Astrocyte (in vitro differentiated cells and primary cell): Measurements from ENCODE around the gene FAM229A. TPM values are rescaled to one million over a fixed set of nuclear protein-coding genes. Genes with fewer than 3 reads are reported as not detected.

Experiments
- DNase-seq: peaks from one replicate; pipeline ENCODE4 v3.0.0-alpha.2; 2010; ENCODE audit warnings: low read depth
- FAIRE-seq: peaks from 2 replicates; lab custom pipeline; 2011; peaks lifted over from hg19 to GRCh38; lab: Jason Lieb, UNC
- H2AFZ ChIP-seq: 2 replicates; pipeline ENCODE4 v1.6.0; 2012; ENCODE audit warnings: low read depth, low read length, inconsistent platforms
- H3K27ac ChIP-seq: 2 replicates; pipeline ENCODE4 v1.5.1; 2011; ENCODE audit warnings: low read depth, low read length, inconsistent platforms
- H3K27me3 ChIP-seq: 2 replicates; pipeline ENCODE4 v1.6.0; 2011; ENCODE audit warnings: low read length, inconsistent platforms; ENCODE audit not compliant: insufficient read depth
- H3K36me3 ChIP-seq: 2 replicates; pipeline ENCODE4 v1.5.1; 2011; ENCODE audit warnings: low read length, inconsistent platforms; ENCODE audit not compliant: insufficient read depth
- H3K4me1 ChIP-seq: 2 replicates; pipeline ENCODE4 v1.5.1; 2011; ENCODE audit warnings: low read length, inconsistent platforms; ENCODE audit not compliant: insufficient read depth
- H3K4me2 ChIP-seq: 2 replicates; pipeline ENCODE4 v1.6.0; 2012; ENCODE audit warnings: low read length, inconsistent platforms
- H3K4me3 ChIP-seq: 2 replicates; pipeline ENCODE4 v1.5.1; 2011; ENCODE audit warnings: low read depth, mild to moderate bottlenecking, low read length, inconsistent platforms; ENCODE audit not compliant: insufficient read depth
- H3K79me2 ChIP-seq: 2 replicates; pipeline ENCODE4 v1.6.0; 2012; ENCODE audit warnings: mild to moderate bottlenecking, low read length, inconsistent platforms; ENCODE audit not compliant: insufficient read depth
- H3K9ac ChIP-seq: 2 replicates; pipeline ENCODE4 v1.6.0; 2012; ENCODE audit warnings: mild to moderate bottlenecking, low read length, inconsistent platforms
- H3K9me3 ChIP-seq: 2 replicates; pipeline ENCODE4 v1.5.1; 2012; ENCODE audit warnings: low read depth, mild to moderate bottlenecking, low read length, inconsistent platforms; ENCODE audit not compliant: insufficient read depth
- H4K20me1 ChIP-seq: 2 replicates; pipeline ENCODE4 v1.6.0; 2012; ENCODE audit warnings: low read length, inconsistent platforms; ENCODE audit not compliant: insufficient read depth
- H3K27ac Mint-ChIP-seq: one replicate; pipeline ENCODE4 v1.8.0; 2021; ENCODE audit warnings: mild to moderate bottlenecking, mixed read lengths; ENCODE audit not compliant: unreplicated experiment
- H3K27me3 Mint-ChIP-seq: one replicate; pipeline ENCODE4 v1.8.0; 2021; ENCODE audit warnings: low read depth, mixed read lengths; ENCODE audit not compliant: unreplicated experiment
- H3K36me3 Mint-ChIP-seq: one replicate; pipeline ENCODE4 v1.8.0; 2021; ENCODE audit warnings: low read depth, mixed read lengths; ENCODE audit not compliant: unreplicated experiment
- H3K4me1 Mint-ChIP-seq: one replicate; pipeline ENCODE4 v1.8.0; 2021; ENCODE audit warnings: low read depth, mixed read lengths; ENCODE audit not compliant: unreplicated experiment
- H3K4me3 Mint-ChIP-seq: one replicate; pipeline ENCODE4 v1.8.0; 2021; ENCODE audit warnings: mild to moderate bottlenecking, moderate library complexity, mixed read lengths; ENCODE audit not compliant: unreplicated experiment
- H3K9me3 Mint-ChIP-seq: one replicate; pipeline ENCODE4 v1.8.0; 2021; ENCODE audit warnings: mild to moderate bottlenecking, mixed read lengths; ENCODE audit not compliant: unreplicated experiment
- CTCF ChIP-seq: IDR thresholded peaks from 2 replicates; pipeline ENCODE4 v1.5.1; 2011; ENCODE audit warnings: low read depth, mild to moderate bottlenecking, inconsistent platforms, low read length, moderate library complexity; ENCODE audit not compliant: insufficient read depth
- EZH2 ChIP-seq: IDR thresholded peaks from 2 replicates; pipeline ENCODE4 v1.6.1; 2012; ENCODE audit warnings: mild to moderate bottlenecking, low read length, inconsistent platforms; ENCODE audit not compliant: insufficient read depth
- total RNA-seq: library from RNA; stranded (reverse); gene quantifications from 2 replicates; pipeline ENCODE4 v1.2.1, GENCODE V29; 2021

The FAM229A gene
- total RNA-seq, 1 donor from 2014 or later, result 4.2 TPM

- Mint-ChIP-seq H3K27ac (peak overlapping the region; percentile 44), H3K27me3 (peaks cover 2% of the 10 kb centered on the region), H3K4me3 (peak overlapping the region; percentile 52), H3K36me3 (peaks cover 11% of the 10 kb centered on the region), H3K4me1 (peaks cover 34% of the 10 kb centered on the region), H3K9me3 (no peaks in the 10 kb centered on the region)
- Histone ChIP-seq H3K4me1 (peaks cover 50% of the 10 kb centered on the region), H3K36me3 (peaks cover 9% of the 10 kb centered on the region), H3K4me3 (no peak overlapping the region), H3K9ac (peak overlapping the region; percentile 11), H2AFZ (peak overlapping the region; percentile 2), H3K9me3 (no peaks in the 10 kb centered on the region), H4K20me1 (peaks cover 31% of the 10 kb centered on the region), H3K79me2 (peaks cover 28% of the 10 kb centered on the region), H3K4me2 (peak overlapping the region; percentile 87), H3K27me3 (no peaks in the 10 kb centered on the region), H3K27ac (peak overlapping the region; percentile 4)
- no peak for FAIRE-seq
- peak; percentile 55 for DNase-seq
- no peak for TF ChIP-seq CTCF
- TF ChIP-seq EZH2, result no peak
Observed at GRCh38 chr1:32337855-32338636, 24.2 kb downstream of the FAM229A start.

- Histone ChIP-seq H3K36me3 (peaks cover 17% of the 10 kb centered on the region), H3K9me3 (no peaks in the 10 kb centered on the region), H3K4me2 (peak overlapping the region; percentile 87), H3K27ac (no peak overlapping the region), H2AFZ (no peak overlapping the region), H4K20me1 (peaks cover 39% of the 10 kb centered on the region), H3K9ac (no peak overlapping the region), H3K27me3 (no peaks in the 10 kb centered on the region), H3K4me3 (no peak overlapping the region), H3K4me1 (peaks cover 50% of the 10 kb centered on the region), H3K79me2 (peaks cover 36% of the 10 kb centered on the region)
- peak; percentile 32 for DNase-seq
- Mint-ChIP-seq H3K27ac (peak overlapping the region; percentile 53), H3K27me3 (no peaks in the 10 kb centered on the region), H3K9me3 (no peaks in the 10 kb centered on the region), H3K36me3 (peaks cover 13% of the 10 kb centered on the region), H3K4me3 (peak overlapping the region; percentile 82), H3K4me1 (peaks cover 39% of the 10 kb centered on the region)
- no peak for TF ChIP-seq EZH2
- no peak for TF ChIP-seq CTCF
- FAIRE-seq, result no peak
Observed at GRCh38 chr1:32336963-32337675, 25.2 kb downstream of the FAM229A start.
